ENCODE measurements around the gene SLC35F2.
"Not testable (repeated sequence)": the region's sequence is repeated elsewhere in the genome, so short reads cannot be mapped to it uniquely, and the experiment has no call there.

SLC35F2 gene

GRCh38 chr11:107840129-107840484 lies 18.5 kb downstream of the SLC35F2 start:
- DNase-seq: no peak

- no peak for DNase-seq
Observed at GRCh38 chr11:107836851-107837250, 21.7 kb downstream of the SLC35F2 start.

- DNase-seq: no peak
Observed at GRCh38 chr11:107834995-107835394, 23.6 kb downstream of the SLC35F2 start.

GRCh38 chr11:107833926-107834325 lies 24.7 kb downstream of the SLC35F2 start:
- DNase-seq: not testable (repeated sequence)

GRCh38 chr11:107830915-107831540 lies 27.6 kb downstream of the SLC35F2 start:
- no peak for DNase-seq

GRCh38 chr11:107827041-107827440 lies 31.5 kb downstream of the SLC35F2 start:
- DNase-seq: no peak

- DNase-seq: no peak
Observed at GRCh38 chr11:107825875-107826274, 32.7 kb downstream of the SLC35F2 start.

- no peak for DNase-seq
Observed at GRCh38 chr11:107824668-107825369, 33.8 kb downstream of the SLC35F2 start.

GRCh38 chr11:107821199-107821927 lies 37.2 kb downstream of the SLC35F2 start:
- DNase-seq: no peak

GRCh38 chr11:107819361-107820014 lies 39.1 kb downstream of the SLC35F2 start:
- no peak for DNase-seq

- no peak for DNase-seq
Observed at GRCh38 chr11:107818491-107818890, 40.1 kb downstream of the SLC35F2 start.

- no peak for DNase-seq
Observed at GRCh38 chr11:107816028-107816427, 42.6 kb downstream of the SLC35F2 start.

GRCh38 chr11:107810875-107811274 lies 47.7 kb downstream of the SLC35F2 start:
- DNase-seq: no peak

- DNase-seq: no peak
Observed at GRCh38 chr11:107808521-107808920, 50.1 kb downstream of the SLC35F2 start.

- DNase-seq: no peak
Observed at GRCh38 chr11:107804971-107805370, 53.6 kb downstream of the SLC35F2 start.

- DNase-seq: no peak
Observed at GRCh38 chr11:107804211-107804610, 54.4 kb downstream of the SLC35F2 start.

- no peak for DNase-seq
Observed at GRCh38 chr11:107801641-107802040, 56.9 kb downstream of the SLC35F2 start.

GRCh38 chr11:107799218-107799859 lies 59.2 kb downstream of the SLC35F2 start:
- peak in 3 of 4 experiments; percentile 4 to 33 (median 10) for DNase-seq

GRCh38 chr11:107792049-107792443 lies 66.5 kb downstream of the SLC35F2 start:
- DNase-seq: no peak

- DNase-seq: no peak
Observed at GRCh38 chr11:107791343-107792048, 67.1 kb downstream of the SLC35F2 start.

- DNase-seq: no peak
Observed at GRCh38 chr11:107789767-107790166, 68.8 kb downstream of the SLC35F2 start.

- DNase-seq: no peak
Observed at GRCh38 chr11:107787733-107788132, 70.9 kb downstream of the SLC35F2 start.
